Small intestine (tissue), 7 donors: Measurements from ENCODE around the gene CAMK1D. TPM values are rescaled to one million over a fixed set of nuclear protein-coding genes. Genes with fewer than 3 reads are reported as not detected.
"Not testable (repeated sequence)": the region's sequence is repeated elsewhere in the genome, so short reads cannot be mapped to it uniquely, and the experiment has no call there.

Source experiments
- DNase-seq, 2 donors: peaks; one replicate each; pipeline versions ENCODE4 v3.0.0 to v3.0.0-alpha.2; 2013
- FAIRE-seq: peaks from 2 replicates; lab custom pipeline; 2012; peaks lifted over from hg19 to GRCh38; lab: Jason Lieb, UNC
- H3K27ac ChIP-seq, 3 donors: one replicate each; pipeline ENCODE4 v1.5.1; 2013; ENCODE audit warnings: low read length in 2 of 3, mild to moderate bottlenecking in 2 of 3, control low read depth in 1 of 3, inconsistent platforms in 1 of 3, low read depth in 1 of 3, moderate library complexity in 1 of 3
- H3K27me3 ChIP-seq, 3 donors: one replicate each; pipeline ENCODE4 v1.6.1; 2013; ENCODE audit warnings: low read length in 3 of 3, inconsistent platforms in 1 of 3; ENCODE audit not compliant: control insufficient read depth in 3 of 3, insufficient read depth in 3 of 3
- H3K36me3 ChIP-seq, 3 donors: one replicate each; pipeline ENCODE4 v1.6.1; 2013; ENCODE audit warnings: low read length in 3 of 3, inconsistent platforms in 1 of 3, low read depth in 1 of 3, mild to moderate bottlenecking in 1 of 3, moderate library complexity in 1 of 3; ENCODE audit not compliant: control insufficient read depth in 3 of 3, insufficient read depth in 2 of 3
- H3K4me1 ChIP-seq, 3 donors: one replicate each; pipeline ENCODE4 v1.6.1; 2013; ENCODE audit warnings: low read length in 2 of 3, inconsistent platforms in 1 of 3, low read depth in 1 of 3, mild to moderate bottlenecking in 1 of 3, moderate library complexity in 1 of 3; ENCODE audit not compliant: control insufficient read depth in 3 of 3, insufficient read depth in 2 of 3
- H3K4me3 ChIP-seq, 3 donors: one replicate each; pipeline ENCODE4 v1.5.1; 2013; ENCODE audit warnings: low read length in 3 of 3, control low read depth in 1 of 3, inconsistent platforms in 1 of 3, low read depth in 1 of 3, mild to moderate bottlenecking in 1 of 3, moderate library complexity in 1 of 3
- H3K9me3 ChIP-seq, 2 donors: one replicate each; pipeline ENCODE4 v1.6.1; 2013; ENCODE audit warnings: low read depth in 1 of 2, low read length in 1 of 2; ENCODE audit not compliant: control insufficient read depth in 2 of 2, insufficient read depth in 1 of 2
- WGBS, 3 donors: extraction: QIAGEN DNeasy Blood & Tissue Kit; methylation state at CpG; one replicate each; pipeline ENCODE4 v1.1.7; 2013; 5-methylcytosine and 5-hydroxymethylcytosine counted together
- polyA plus RNA-seq, 4 donors: library from polyadenylated mRNA; stranded (reverse) in 3 of 4; unstranded in 1 of 4; fragments of 200-250 nt in 3 of 4; fragments of 120-200 nt in 1 of 4; gene quantifications; one replicate each; pipeline versions ENCODE4 v1.2.1 to v1.2.3, GENCODE V29; 2013
- donor health status: healthy with polysubstance abuse.
- donor health status: control.
- donor health status: control.
- donor health status: Bipolar disorder and iron deficiency.
- donor health status: healthy.

Gene CAMK1D
- polyA plus RNA-seq, 4 donors: 0.45 to 9.7 (median 3.8) TPM

GRCh38 chr10:12490963-12491362 lies 141.6 kb downstream of the CAMK1D start:
- no peak for FAIRE-seq
- no peaks in the 10 kb centered on the region for H3K27me3 ChIP-seq
- DNase-seq: no peak
- no peak overlapping the region for H3K4me3 ChIP-seq
- H3K27ac ChIP-seq: no peak overlapping the region
- 78 to 93% (median 90%) methylated on average over 1 of the region's 1 CpG for WGBS, 3 donors
- H3K36me3 ChIP-seq: peaks cover 0 to 2% (median 0%) of the 10 kb centered on the region in 3 donors
- no peaks in the 10 kb centered on the region for H3K9me3 ChIP-seq
- peaks cover 0 to 11% (median 3%) of the 10 kb centered on the region in 3 donors for H3K4me1 ChIP-seq

GRCh38 chr10:12491491-12491890 lies 142.1 kb downstream of the CAMK1D start:
- WGBS, 3 donors: 81 to 91% (median 87%) methylated on average over 10 of the region's 10 CpGs
- H3K4me1 ChIP-seq: peaks cover 0 to 11% (median 3%) of the 10 kb centered on the region in 3 donors
- no peaks in the 10 kb centered on the region for H3K9me3 ChIP-seq
- no peak for FAIRE-seq
- no peak for DNase-seq
- H3K27me3 ChIP-seq: no peaks in the 10 kb centered on the region
- H3K27ac ChIP-seq: no peak overlapping the region
- peaks cover 0 to 2% (median 0%) of the 10 kb centered on the region in 3 donors for H3K36me3 ChIP-seq
- no peak overlapping the region for H3K4me3 ChIP-seq

GRCh38 chr10:12492016-12492415 lies 142.7 kb downstream of the CAMK1D start:
- Histone ChIP-seq H3K27ac (no peak overlapping the region), H3K9me3 (no peaks in the 10 kb centered on the region), H3K4me1 (peaks cover 0 to 11% (median 3%) of the 10 kb centered on the region in 3 donors), H3K27me3 (no peaks in the 10 kb centered on the region), H3K36me3 (peaks cover 0 to 2% (median 0%) of the 10 kb centered on the region in 3 donors), H3K4me3 (no peak overlapping the region)
- DNase-seq: no peak
- FAIRE-seq: no peak
- 93 to 96% (median 96%) methylated on average over 8 of the region's 8 CpGs for WGBS, 3 donors

DNA sequence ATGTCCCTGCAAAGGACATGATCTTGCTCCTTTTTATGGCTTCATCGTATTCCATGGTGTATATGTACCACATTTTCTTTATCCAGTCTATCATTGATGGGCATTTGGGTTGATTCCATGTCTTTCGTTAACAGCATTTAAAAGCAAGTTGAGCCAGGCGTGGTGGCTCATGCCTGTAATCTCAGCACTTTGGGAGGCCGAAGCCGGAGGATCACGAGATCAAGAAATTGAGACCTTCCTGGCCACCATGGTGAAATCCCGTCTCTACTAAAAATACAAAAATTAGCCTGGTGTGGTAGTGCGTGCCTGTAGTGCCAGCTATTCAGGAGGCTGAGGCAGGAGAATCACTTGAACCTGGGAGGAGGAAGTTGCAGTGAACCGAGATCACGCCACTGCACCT lies 147.7 kb downstream of the CAMK1D start:
- 96 to 98% (median 98%) methylated on average over 10 of the region's 10 CpGs for WGBS, 3 donors
- not testable (repeated sequence) for H3K4me3 ChIP-seq, DNase-seq, FAIRE-seq, H3K9me3 ChIP-seq, H3K36me3 ChIP-seq, H3K27me3 ChIP-seq, H3K27ac ChIP-seq
- peaks cover 7 to 21% (median 19%) of the 10 kb centered on the region in 3 donors for H3K4me1 ChIP-seq

- peaks cover 7 to 23% (median 20%) of the 10 kb centered on the region in 3 donors for H3K4me1 ChIP-seq
- WGBS, 3 donors: 69 to 78% (median 71%) methylated on average over 7 of the region's 7 CpGs
- H3K27ac ChIP-seq: no peak overlapping the region
- no peak for DNase-seq
- no peak overlapping the region for H3K4me3 ChIP-seq
- no peak for FAIRE-seq
- no peaks in the 10 kb centered on the region for H3K9me3 ChIP-seq
- H3K27me3 ChIP-seq: no peaks in the 10 kb centered on the region
- peaks cover 0 to 2% (median 2%) of the 10 kb centered on the region in 3 donors for H3K36me3 ChIP-seq
These were observed 150.0 kb downstream of the CAMK1D start for GRCh38 chr10:12499076-12499986.

GRCh38 chr10:12500381-12501303 lies 151.3 kb downstream of the CAMK1D start:
- WGBS, 3 donors: 15 to 29% (median 21%) methylated on average over 7 of the region's 7 CpGs
- Histone ChIP-seq H3K36me3 (peaks cover 0 to 2% (median 2%) of the 10 kb centered on the region in 3 donors), H3K27me3 (no peaks in the 10 kb centered on the region), H3K9me3 (no peaks in the 10 kb centered on the region), H3K27ac (peak overlapping the region in 2 of 3 donors; percentile 6 to 11), H3K4me3 (no peak overlapping the region), H3K4me1 (peaks cover 7 to 23% (median 20%) of the 10 kb centered on the region in 3 donors)
- FAIRE-seq (no peak), DNase-seq (peak; percentile 74 to 94)

GRCh38 chr10:12501324-12501723 lies 152.0 kb downstream of the CAMK1D start:
- FAIRE-seq (no peak), DNase-seq (peak; percentile 73 to 84)
- Histone ChIP-seq H3K27ac (peak overlapping the region in 2 of 3 donors; percentile 11 to 21), H3K9me3 (no peaks in the 10 kb centered on the region), H3K27me3 (no peaks in the 10 kb centered on the region), H3K4me1 (peaks cover 7 to 23% (median 20%) of the 10 kb centered on the region in 3 donors), H3K4me3 (no peak overlapping the region), H3K36me3 (peaks cover 0 to 2% (median 2%) of the 10 kb centered on the region in 3 donors)
- WGBS, 3 donors: 15 to 51% (median 32%) methylated on average over 12 of the region's 12 CpGs
